OCI-LY1 (cell line): Measurements from ENCODE around the gene ZCCHC17.

Experiments
- EZH2 ChIP-seq: fragments of 200-600 bp; sonication (generic), shearing (Covaris generic); IDR thresholded peaks from 2 replicates; pipeline ENCODE4 v1.8.0; 2017; ENCODE audit warnings: borderline replicate concordance, mixed run types, mild to moderate bottlenecking, antibody characterized with exemption, low read length, moderate library complexity, mixed read lengths
- TF ChIP-seq, protein P1 (sequence below): fragments of 200-600 bp; sonication (generic), shearing (Covaris generic); IDR thresholded peaks from 2 replicates; pipeline ENCODE4 v1.5.1; 2017; ENCODE audit warnings: mild to moderate bottlenecking, antibody characterized with exemption, low read length, moderate library complexity, mixed read lengths

DNA sequence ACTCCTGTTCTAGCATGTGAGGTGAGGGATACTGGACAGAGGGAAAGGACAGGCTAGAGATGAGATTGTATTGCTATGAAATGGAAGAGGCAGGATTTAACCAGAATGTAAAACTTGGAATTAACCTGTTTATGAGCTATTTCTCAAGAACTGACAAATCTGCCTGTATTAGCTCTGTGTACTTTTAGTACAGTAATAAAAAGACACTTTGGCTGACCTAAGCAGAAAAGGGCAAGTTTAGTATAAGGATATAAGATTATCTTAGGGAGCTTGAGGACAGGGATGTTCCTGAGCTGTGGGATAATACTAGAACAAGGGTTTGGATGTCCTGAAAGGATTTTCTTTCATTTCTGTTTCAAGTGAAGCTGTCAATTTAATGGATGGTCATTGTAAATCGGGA, 11.2 kb downstream of the ZCCHC17 start:
- TF ChIP-seq, protein P1, sequence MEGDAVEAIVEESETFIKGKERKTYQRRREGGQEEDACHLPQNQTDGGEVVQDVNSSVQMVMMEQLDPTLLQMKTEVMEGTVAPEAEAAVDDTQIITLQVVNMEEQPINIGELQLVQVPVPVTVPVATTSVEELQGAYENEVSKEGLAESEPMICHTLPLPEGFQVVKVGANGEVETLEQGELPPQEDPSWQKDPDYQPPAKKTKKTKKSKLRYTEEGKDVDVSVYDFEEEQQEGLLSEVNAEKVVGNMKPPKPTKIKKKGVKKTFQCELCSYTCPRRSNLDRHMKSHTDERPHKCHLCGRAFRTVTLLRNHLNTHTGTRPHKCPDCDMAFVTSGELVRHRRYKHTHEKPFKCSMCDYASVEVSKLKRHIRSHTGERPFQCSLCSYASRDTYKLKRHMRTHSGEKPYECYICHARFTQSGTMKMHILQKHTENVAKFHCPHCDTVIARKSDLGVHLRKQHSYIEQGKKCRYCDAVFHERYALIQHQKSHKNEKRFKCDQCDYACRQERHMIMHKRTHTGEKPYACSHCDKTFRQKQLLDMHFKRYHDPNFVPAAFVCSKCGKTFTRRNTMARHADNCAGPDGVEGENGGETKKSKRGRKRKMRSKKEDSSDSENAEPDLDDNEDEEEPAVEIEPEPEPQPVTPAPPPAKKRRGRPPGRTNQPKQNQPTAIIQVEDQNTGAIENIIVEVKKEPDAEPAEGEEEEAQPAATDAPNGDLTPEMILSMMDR = no peak
- no peak for TF ChIP-seq EZH2
